Stimulated activated CD8-positive, alpha-beta memory T cell treated with anti-CD3 and anti-CD28 coated beads, Interleukin-7, amount 100 ng/mL, for 4 hours (primary cell): ENCODE data around the gene UNC93A.
"Not testable (repeated sequence)": the region's sequence is repeated elsewhere in the genome, so short reads cannot be mapped to it uniquely, and the experiment has no call there.

ENCODE experiments used
- DNase-seq, 2 donors: peaks; one replicate each; pipeline ENCODE4 v3.0.0-alpha.2; 2020; ENCODE audit warnings: low read depth in 2 of 2

Gene UNC93A

GRCh38 chr6:167338541-167339117 is 47.5 kb downstream of the UNC93A start:
- no peak for DNase-seq

GRCh38 chr6:167341038-167341583 is 50.0 kb downstream of the UNC93A start:
- DNase-seq: no peak

GRCh38 chr6:167341665-167342655 is 50.8 kb downstream of the UNC93A start:
- DNase-seq: no peak

- DNase-seq: no peak
Observed at GRCh38 chr6:167342879-167343610, 51.9 kb downstream of the UNC93A start.

- no peak for DNase-seq
Observed at GRCh38 chr6:167345348-167345747, 54.2 kb downstream of the UNC93A start.

GRCh38 chr6:167345960-167346359 is 54.8 kb downstream of the UNC93A start:
- DNase-seq: no peak

- no peak for DNase-seq
Observed at GRCh38 chr6:167347226-167347625, 56.1 kb downstream of the UNC93A start.

GRCh38 chr6:167349631-167350274 is 58.6 kb downstream of the UNC93A start:
- no peak for DNase-seq

- no peak for DNase-seq
Observed at GRCh38 chr6:167350275-167350696, 59.2 kb downstream of the UNC93A start.

- peak; percentile 72 to 74 for DNase-seq
Observed at GRCh38 chr6:167350731-167351655, 59.9 kb downstream of the UNC93A start.

- DNase-seq: no peak
Observed at GRCh38 chr6:167351656-167352345, 60.7 kb downstream of the UNC93A start.

- DNase-seq: no peak
Observed at GRCh38 chr6:167356874-167357273, 65.8 kb downstream of the UNC93A start.

- not testable (repeated sequence) for DNase-seq
Observed at GRCh38 chr6:167358394-167358793, 67.3 kb downstream of the UNC93A start.

GRCh38 chr6:167361170-167361569 is 70.1 kb downstream of the UNC93A start:
- DNase-seq: not testable (repeated sequence)
